Measurements from ENCODE around the gene TMEM80.
"Not testable (repeated sequence)": the region's sequence is repeated elsewhere in the genome, so short reads cannot be mapped to it uniquely, and the experiment has no call there.

DNA sequence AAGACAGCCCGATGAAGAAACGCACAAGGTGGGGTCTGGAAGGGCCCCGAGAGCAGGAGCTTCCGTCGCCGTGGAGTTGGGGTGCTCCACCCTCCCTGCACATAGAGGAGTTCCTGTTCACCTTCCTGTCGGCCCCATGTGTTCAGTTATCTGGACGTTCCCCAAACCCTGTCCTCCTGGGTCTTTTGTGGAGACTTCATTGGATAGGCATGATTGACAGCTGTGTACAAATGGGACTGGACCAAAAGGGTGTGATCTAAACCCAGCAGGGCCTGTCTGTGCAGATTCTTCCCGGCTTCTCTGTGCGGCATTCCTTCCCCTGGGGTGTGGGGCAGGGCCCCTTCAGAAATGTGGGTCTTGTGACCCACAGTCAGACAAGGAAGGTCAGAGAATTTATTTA, 42.3 kb downstream of the TMEM80 start:
- TF ChIP-seq, protein P1, sequence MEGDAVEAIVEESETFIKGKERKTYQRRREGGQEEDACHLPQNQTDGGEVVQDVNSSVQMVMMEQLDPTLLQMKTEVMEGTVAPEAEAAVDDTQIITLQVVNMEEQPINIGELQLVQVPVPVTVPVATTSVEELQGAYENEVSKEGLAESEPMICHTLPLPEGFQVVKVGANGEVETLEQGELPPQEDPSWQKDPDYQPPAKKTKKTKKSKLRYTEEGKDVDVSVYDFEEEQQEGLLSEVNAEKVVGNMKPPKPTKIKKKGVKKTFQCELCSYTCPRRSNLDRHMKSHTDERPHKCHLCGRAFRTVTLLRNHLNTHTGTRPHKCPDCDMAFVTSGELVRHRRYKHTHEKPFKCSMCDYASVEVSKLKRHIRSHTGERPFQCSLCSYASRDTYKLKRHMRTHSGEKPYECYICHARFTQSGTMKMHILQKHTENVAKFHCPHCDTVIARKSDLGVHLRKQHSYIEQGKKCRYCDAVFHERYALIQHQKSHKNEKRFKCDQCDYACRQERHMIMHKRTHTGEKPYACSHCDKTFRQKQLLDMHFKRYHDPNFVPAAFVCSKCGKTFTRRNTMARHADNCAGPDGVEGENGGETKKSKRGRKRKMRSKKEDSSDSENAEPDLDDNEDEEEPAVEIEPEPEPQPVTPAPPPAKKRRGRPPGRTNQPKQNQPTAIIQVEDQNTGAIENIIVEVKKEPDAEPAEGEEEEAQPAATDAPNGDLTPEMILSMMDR (IDR thresholded peaks at IDR 0.05; ENCODE audit: low read depth, low read length): not testable (repeated sequence)
- TF ChIP-seq EZH2phosphoT487 (IDR thresholded peaks at IDR 0.05; ENCODE audit: low read depth): not testable (repeated sequence)
